Measurements from ENCODE around the gene AGTRAP. TPM values are rescaled to one million over a fixed set of nuclear protein-coding genes. Genes with fewer than 3 reads are reported as not detected.

The AGTRAP gene
- total and polyA plus RNA-seq, 2 of the 8 experiments (the other 6 are each of a cell fraction or from before 2014, with no cell fraction given) = 69.7 to 192 TPM

DNA sequence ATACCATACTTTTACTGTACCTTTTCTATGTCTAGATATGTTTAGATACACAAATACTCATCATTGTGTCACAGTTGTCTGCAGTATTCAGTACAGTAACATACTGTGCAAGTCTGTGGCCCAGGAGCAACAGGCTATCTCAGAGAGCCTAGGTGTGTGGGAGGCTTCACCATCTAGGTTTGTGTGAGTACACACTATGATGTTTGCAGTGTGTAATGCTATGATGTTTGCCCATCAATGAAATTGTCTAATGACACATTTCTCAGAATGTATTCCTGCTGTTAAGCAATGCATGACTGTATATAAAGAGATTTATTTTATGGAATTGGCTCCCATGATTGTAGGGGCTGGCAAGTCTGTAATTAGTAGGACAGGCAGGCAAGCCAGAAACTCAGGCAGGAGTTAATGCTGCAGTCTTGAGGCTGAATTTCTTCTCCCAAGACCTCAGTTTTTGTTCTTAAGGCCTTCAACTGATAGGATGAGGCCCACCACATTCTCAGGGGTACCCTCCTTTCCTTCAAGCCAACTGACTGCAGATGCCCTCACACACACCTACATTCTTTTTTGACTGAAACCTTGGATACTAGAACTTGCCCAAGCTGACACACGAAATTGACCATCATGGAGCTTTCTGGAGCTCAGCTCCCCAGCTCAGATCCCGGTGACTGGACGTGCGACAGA, 7.7 kb upstream of the AGTRAP start:
- no peak overlapping the region for H2BK5ac ChIP-seq (ENCODE audit: low read depth, low read length)
- no peak overlapping the region for H3K14ac ChIP-seq (ENCODE audit: insufficient read length)
- H2BK20ac ChIP-seq (ENCODE audit: low read length) = no peak overlapping the region
- ChIA-PET CTCF (ENCODE audit: partially characterized antibody) (interaction anchor here (1.8 kb wide), 1 partner anchor 9 kb away, joined by 9 read pairs; no protein-coding TSS in a partner anchor), POLR2A (ENCODE audit: partially characterized antibody) (interaction anchor here (0.7 to 1.7 kb wide), 4 partner anchors 13 to 38 kb away, joined by 3 to 5 read pairs (median 3); no protein-coding TSS in a partner anchor)
- no peak overlapping the region for H2AFZ ChIP-seq (ENCODE audit: low read length)
- H4K91ac ChIP-seq (replicated peaks; ENCODE audit: insufficient read length, low read length) = peak overlapping the region; percentile 30
- no peak for DNase-seq (ENCODE audit: low read depth in 1 of 2, low spot score in 2 of 2)
- H2BK12ac ChIP-seq (ENCODE audit: low read depth, low read length) = 0 out of 2 replicates have a peak overlapping the region, but pooled peaks have one; percentile 98
- no peaks in the 10 kb centered on the region for H3K79me1 ChIP-seq (ENCODE audit: low read depth, low read length)
- no peak overlapping the region for H3K4ac ChIP-seq (replicated peaks; ENCODE audit: insufficient read length, low read depth, low read length)
- H3K9ac ChIP-seq (replicated peaks in 1 of 4; ENCODE audit: extremely low read depth in 1 of 4, low read depth in 3 of 4, low read length in 3 of 4) = no peak overlapping the region
- H2BK15ac ChIP-seq (ENCODE audit: low read length) = no peak overlapping the region
- no peak overlapping the region for H2BK120ac ChIP-seq (replicated peaks; ENCODE audit: low read depth, low read length)
- no peaks in the 10 kb centered on the region for H3K36me3 ChIP-seq (ENCODE audit: control insufficient read depth in 2 of 4, insufficient read depth in 4 of 4, low read length in 3 of 4)
- no peak overlapping the region for H3K56ac ChIP-seq (replicated peaks; ENCODE audit: insufficient read length, low read depth, low read length)
- no peak overlapping the region for H3K27ac ChIP-seq (ENCODE audit: low read depth, low read length)
- H4K20me1 ChIP-seq (replicated peaks in 1 of 2; ENCODE audit: control insufficient read depth in 1 of 2, insufficient read depth in 2 of 2, low read length in 2 of 2) = peaks cover 0 to 1% of the 10 kb centered on the region in 2 experiments
- H3K18ac ChIP-seq (ENCODE audit: extremely low read depth, low read length) = no peak overlapping the region
- H3K27me3 ChIP-seq (replicated peaks in 1 of 4; ENCODE audit: control insufficient read depth in 3 of 4, extremely low read depth in 1 of 4, insufficient read depth in 3 of 4, low read length in 3 of 4) = no peaks in the 10 kb centered on the region
- no peak overlapping the region for H4K5ac ChIP-seq (ENCODE audit: insufficient read length, low read depth, low read length)
- H3K23ac ChIP-seq (ENCODE audit: insufficient read length) = no peak overlapping the region
- H3K9me3 ChIP-seq (ENCODE audit: insufficient read depth in 2 of 2, low read depth in 1 of 2, low read length in 1 of 2) = no peaks in the 10 kb centered on the region
- 87% methylated on average over 4 of the region's 4 CpGs; no CpG with 5 or more reads in 1 of the 2 experiments for WGBS, 2 experiments (ENCODE audit: extremely low coverage in 1 of 2, insufficient coverage in 1 of 2, insufficient read length in 1 of 2, insufficient replicate concordance in 2 of 2, low coverage in 1 of 2, low lambda C conversion rate in 2 of 2, missing lambda C conversion rate in 1 of 2)
- H4K8ac ChIP-seq (ENCODE audit: extremely low read depth, insufficient read depth, low read length) = no peak overlapping the region
- no peak overlapping the region for H3K4me2 ChIP-seq (ENCODE audit: insufficient read depth in 1 of 2, low read depth in 2 of 2, low read length in 2 of 2)
- no peaks in the 10 kb centered on the region for H3K79me2 ChIP-seq (ENCODE audit: control insufficient read depth in 1 of 2, insufficient read depth in 2 of 2, low read length in 2 of 2)
- H3K4me1 ChIP-seq (replicated peaks in 1 of 4; ENCODE audit: control insufficient read depth in 3 of 4, insufficient read depth in 4 of 4, low read length in 3 of 4) = peaks cover 4 to 39% (median 30%) of the 10 kb centered on the region in 4 experiments
- H3K23me2 ChIP-seq (ENCODE audit: low read depth, low read length) = peaks cover 4% of the 10 kb centered on the region; the same call in 1 of the 2 replicates
- H3K4me3 ChIP-seq (ENCODE audit: extremely low read depth in 1 of 4, insufficient read depth in 2 of 4, low read depth in 3 of 4, low read length in 4 of 4) = no peak overlapping the region
- no peak for FAIRE-seq
- 0 out of 2 replicates have a peak overlapping the region, but pooled peaks have one; percentile 83 for H2AK5ac ChIP-seq (ENCODE audit: low read depth, low read length)
- TF ChIP-seq KDM5A (IDR thresholded peaks at IDR 0.05; ENCODE audit: low read length) (no peak), JUND (IDR thresholded peaks at IDR 0.05; ENCODE audit: low read length) (no peak), TEAD4 (IDR thresholded peaks at IDR 0.05; ENCODE audit: low read depth, low read length) (no peak), HDAC6 (IDR thresholded peaks at IDR 0.05; ENCODE audit: low read depth, low read length) (no peak), RBBP5 (IDR thresholded peaks at IDR 0.05; ENCODE audit: borderline replicate concordance, low read depth, low read length) (no peak), SP2 (IDR thresholded peaks at IDR 0.05; ENCODE audit: low read length) (no peak), CEBPB (IDR thresholded peaks at IDR 0.05; ENCODE audit: low read depth, low read length) (no peak), CHD1 (IDR thresholded peaks at IDR 0.05; ENCODE audit: low read depth, low read length) (no peak), KDM4A (IDR thresholded peaks at IDR 0.05; ENCODE audit: low read depth, low read length, severe bottlenecking) (no peak), EP300 (IDR thresholded peaks at IDR 0.05; ENCODE audit: borderline replicate concordance in 1 of 2, low read depth in 2 of 2, low read length in 2 of 2) (no peak), TAF7 (optimal IDR thresholded peaks at IDR 0.05; ENCODE audit: borderline replicate concordance, low read depth, low read length) (no peak), JUN (IDR thresholded peaks at IDR 0.05; ENCODE audit: low read depth, low read length) (no peak), FOSL1 (IDR thresholded peaks at IDR 0.05; ENCODE audit: insufficient read depth, low read depth, low read length) (no peak)

Measured in H1 (cell line).